ENCODE results near the gene P2RX3.
A peak's percentile ranks its signal among the peaks of the same experiment; 100 is the strongest.

Gene P2RX3

GRCh38 chr11:57310091-57310490 is 28.1 kb upstream of the P2RX3 start:
- no peak for DNase-seq

- DNase-seq, result no peak
These were observed 27.5 kb upstream of the P2RX3 start for GRCh38 chr11:57310630-57311086.

- peak; percentile 60 for DNase-seq
These were observed 26.8 kb upstream of the P2RX3 start for GRCh38 chr11:57311109-57311936.

- DNase-seq, result no peak
These were observed 25.6 kb upstream of the P2RX3 start for GRCh38 chr11:57312511-57313021.

GRCh38 chr11:57313071-57313787 is 24.9 kb upstream of the P2RX3 start:
- DNase-seq, result no peak

- DNase-seq, result no peak
These were observed 24.4 kb upstream of the P2RX3 start for GRCh38 chr11:57313788-57314135.

- no peak for DNase-seq
These were observed 23.8 kb upstream of the P2RX3 start for GRCh38 chr11:57314221-57314973.

GRCh38 chr11:57315491-57315890 is 22.7 kb upstream of the P2RX3 start:
- DNase-seq, result no peak

GRCh38 chr11:57316017-57316416 is 22.1 kb upstream of the P2RX3 start:
- DNase-seq, result no peak

- DNase-seq, result no peak
These were observed 20.0 kb upstream of the P2RX3 start for GRCh38 chr11:57318178-57318577.

GRCh38 chr11:57320067-57320718 is 18.0 kb upstream of the P2RX3 start:
- no peak for DNase-seq

- DNase-seq, result no peak
These were observed 17.3 kb upstream of the P2RX3 start for GRCh38 chr11:57320719-57321387.

- DNase-seq, result no peak
These were observed 16.5 kb upstream of the P2RX3 start for GRCh38 chr11:57321388-57322255.

- no peak for DNase-seq
These were observed 15.6 kb upstream of the P2RX3 start for GRCh38 chr11:57322256-57323166.

- no peak for DNase-seq
These were observed 14.8 kb upstream of the P2RX3 start for GRCh38 chr11:57323167-57323854.

GRCh38 chr11:57323855-57324153 is 14.3 kb upstream of the P2RX3 start:
- no peak for DNase-seq

GRCh38 chr11:57324154-57324885 is 13.8 kb upstream of the P2RX3 start:
- no peak for DNase-seq

- DNase-seq, result peak; percentile 57
These were observed 13.0 kb upstream of the P2RX3 start, which contains the start of gene TNKS1BP1 for GRCh38 chr11:57324886-57325734. Gene TNKS1BP1 (minus strand): TSS chr11:57324952. CDS start chr11:57321885, 3,067 bp downstream.

Measured in SHP77 treated with DMSO at 0.1 percent for 48 hours (cell line).